ENCODE results near the gene MED9.
A peak's percentile ranks its signal among the peaks of the same experiment; 100 is the strongest.

The MED9 gene

DNA sequence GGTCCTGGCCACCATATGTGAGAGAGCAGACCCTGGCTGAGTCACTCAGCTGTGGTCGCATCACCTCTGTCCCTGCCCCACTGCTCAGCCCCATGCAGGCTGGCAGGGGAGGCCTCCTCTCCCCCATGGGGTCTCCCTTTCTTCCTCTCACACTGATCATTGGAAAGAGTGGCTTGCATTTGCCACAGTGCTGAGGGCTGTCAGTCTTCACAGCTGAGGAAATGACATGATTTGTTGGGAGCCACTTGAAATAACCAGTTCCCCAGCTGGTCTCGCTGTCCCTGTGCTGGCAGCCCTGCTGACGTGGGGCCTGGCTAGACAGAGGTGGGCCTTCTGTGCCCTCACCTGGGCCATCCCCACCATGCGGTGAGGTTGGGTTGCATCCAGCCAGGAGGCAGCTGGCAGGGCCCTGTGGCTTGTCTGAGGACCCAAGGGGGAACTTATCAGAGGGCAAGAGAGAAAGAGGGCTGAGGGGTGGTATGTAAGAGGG is 30.1 kb upstream of the MED9 start:
- ChIA-PET CTCF (interaction anchor here (0.6 to 1.6 kb wide), 3 partner anchors 11 to 264 kb away, joined by 3 to 5 read pairs (median 4); no protein-coding TSS in a partner anchor), POLR2A (interaction anchor here (0.9 to 2.4 kb wide), 4 partner anchors 11 to 49 kb away, joined by 3 to 12 read pairs (median 8); partner anchors contain the start of genes MED9 and RASD1)
- Histone ChIP-seq H3K27ac (ENCODE audit: extremely low read depth, low read depth, low read length) (peak overlapping the region; percentile 38; the same call in 1 of the 2 replicates), H3K4me1 (ENCODE audit: control insufficient read depth, insufficient read depth, low read length) (peaks cover 12% of the 10 kb centered on the region), H3K9me3 (ENCODE audit: control insufficient read depth, insufficient read depth, low read depth, low read length) (no peaks in the 10 kb centered on the region), H3K36me3 (ENCODE audit: control insufficient read depth in 2 of 2, insufficient read depth in 1 of 2, low read length in 2 of 2) (no peaks in the 10 kb centered on the region), H3K4me3 (ENCODE audit: low read depth, low read length) (no peak overlapping the region)
- peak; percentile 87 for TF ChIP-seq GLIS1 (tag by site-specific recombination; IDR thresholded peaks at IDR 0.05)
- no peak for TF ChIP-seq ZNF549 (tag by site-specific recombination; IDR thresholded peaks at IDR 0.05)
- TF ChIP-seq BCL11B (tag by site-specific recombination; IDR thresholded peaks at IDR 0.05; ENCODE audit: low read depth) = no peak
- peak; percentile 51 for TF ChIP-seq GLIS2 (tag by site-specific recombination; IDR thresholded peaks at IDR 0.05)
- TF ChIP-seq ZIC2 (tag by site-specific recombination; IDR thresholded peaks at IDR 0.05) = peak; percentile 96
- TF ChIP-seq ZNF701 (tag by site-specific recombination; IDR thresholded peaks at IDR 0.05) = 0 out of 2 replicates have a peak, but pooled peaks have one; percentile 73

DNA sequence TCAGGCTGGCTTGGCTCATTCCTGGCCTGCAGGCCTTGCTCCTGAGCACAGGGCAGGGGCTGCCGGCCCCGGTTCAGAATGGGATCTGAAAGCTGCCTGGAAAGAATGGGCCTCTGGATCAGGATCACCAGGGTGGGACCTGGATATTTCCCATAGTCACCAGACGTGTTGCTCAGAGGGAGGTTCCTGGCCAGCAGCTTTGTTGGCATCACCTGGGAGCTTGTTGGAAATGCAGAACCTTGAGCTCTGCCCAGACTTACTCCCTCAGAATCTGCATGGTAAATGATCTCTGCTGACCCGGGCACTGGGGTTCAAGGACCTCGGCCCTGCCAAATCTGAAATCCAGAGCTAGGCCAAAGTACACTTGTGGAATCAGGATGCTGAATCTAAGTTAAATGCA is 29.5 kb upstream of the MED9 start:
- POLR2A ChIA-PET = interaction anchor here (0.9 to 2.4 kb wide), 3 partner anchors 12 to 49 kb away, joined by 3 to 12 read pairs (median 11); partner anchors contain the start of genes MED9 and RASD1
- H3K36me3 ChIP-seq (ENCODE audit: control insufficient read depth in 2 of 2, insufficient read depth in 1 of 2, low read length in 2 of 2) = no peaks in the 10 kb centered on the region
- no peak for TF ChIP-seq ZNF23 (tag by site-specific recombination; IDR thresholded peaks at IDR 0.05; ENCODE audit: borderline replicate concordance)
- TF ChIP-seq ZNF19 (tag by site-specific recombination; IDR thresholded peaks at IDR 0.05; ENCODE audit: low read depth) = no peak
- TF ChIP-seq GLI4 (tag by site-specific recombination; IDR thresholded peaks at IDR 0.05) = no peak
- no peak for TF ChIP-seq ZNF175 (tag by site-specific recombination; IDR thresholded peaks at IDR 0.05)
- TF ChIP-seq, protein P1, sequence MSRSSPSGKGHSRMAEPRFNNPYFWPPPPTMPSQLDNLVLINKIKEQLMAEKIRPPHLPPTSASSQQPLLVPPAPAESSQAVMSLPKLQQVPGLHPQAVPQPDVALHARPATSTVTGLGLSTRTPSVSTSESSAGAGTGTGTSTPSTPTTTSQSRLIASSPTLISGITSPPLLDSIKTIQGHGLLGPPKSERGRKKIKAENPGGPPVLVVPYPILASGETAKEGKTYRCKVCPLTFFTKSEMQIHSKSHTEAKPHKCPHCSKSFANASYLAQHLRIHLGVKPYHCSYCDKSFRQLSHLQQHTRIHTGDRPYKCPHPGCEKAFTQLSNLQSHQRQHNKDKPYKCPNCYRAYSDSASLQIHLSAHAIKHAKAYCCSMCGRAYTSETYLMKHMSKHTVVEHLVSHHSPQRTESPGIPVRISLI (tag by site-specific recombination; IDR thresholded peaks at IDR 0.05) = no peak
- H3K4me1 ChIP-seq (ENCODE audit: control insufficient read depth, insufficient read depth, low read length) = peaks cover 12% of the 10 kb centered on the region
- H3K9me3 ChIP-seq (ENCODE audit: control insufficient read depth, insufficient read depth, low read depth, low read length) = no peaks in the 10 kb centered on the region
- no peak overlapping the region for H3K27ac ChIP-seq (ENCODE audit: extremely low read depth, low read depth, low read length)
- H3K4me3 ChIP-seq (ENCODE audit: low read depth, low read length) = no peak overlapping the region
- CTCF ChIA-PET = interaction anchor here (0.7 kb wide), 1 partner anchor 1133 kb away, joined by 4 read pairs; no protein-coding TSS in a partner anchor

DNA sequence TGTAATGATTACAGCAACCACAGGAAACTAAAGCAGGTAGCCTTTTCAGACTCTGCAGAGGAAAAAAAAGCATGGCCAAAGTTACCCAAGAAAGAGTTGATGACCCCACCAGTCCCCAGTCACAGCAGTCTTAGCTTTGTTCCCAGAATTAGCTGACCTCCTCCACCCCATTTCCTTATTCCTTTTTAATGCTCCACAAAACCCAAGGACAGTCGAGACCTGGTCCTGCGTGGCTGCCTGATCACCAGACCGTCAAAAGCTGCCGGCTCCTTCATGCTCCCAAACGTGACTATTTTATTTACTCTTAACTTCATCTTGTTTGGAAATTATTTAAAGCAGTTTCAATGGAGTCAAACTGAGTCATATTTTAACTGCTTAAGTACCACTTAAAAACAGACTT is 28.7 kb upstream of the MED9 start:
- Histone ChIP-seq H3K36me3 (ENCODE audit: control insufficient read depth in 2 of 2, insufficient read depth in 1 of 2, low read length in 2 of 2) (no peaks in the 10 kb centered on the region), H3K4me3 (ENCODE audit: low read depth, low read length) (no peak overlapping the region), H3K9me3 (ENCODE audit: control insufficient read depth, insufficient read depth, low read depth, low read length) (no peaks in the 10 kb centered on the region), H3K4me1 (ENCODE audit: control insufficient read depth, insufficient read depth, low read length) (peaks cover 12% of the 10 kb centered on the region), H3K27ac (ENCODE audit: extremely low read depth, low read depth, low read length) (no peak overlapping the region)
- ChIA-PET POLR2A (interaction anchor here (1.4 kb wide), 1 partner anchor 48 kb away, joined by 6 read pairs; the partner anchor contains the start of gene RASD1), CTCF (interaction anchor here (0.7 kb wide), 1 partner anchor 1134 kb away, joined by 4 read pairs; no protein-coding TSS in a partner anchor)
- TF ChIP-seq ZBTB1 (tag by site-specific recombination; IDR thresholded peaks at IDR 0.05) = no peak
- no peak for TF ChIP-seq ZNF133 (tag by site-specific recombination; IDR thresholded peaks at IDR 0.05)
- TF ChIP-seq, protein P2, sequence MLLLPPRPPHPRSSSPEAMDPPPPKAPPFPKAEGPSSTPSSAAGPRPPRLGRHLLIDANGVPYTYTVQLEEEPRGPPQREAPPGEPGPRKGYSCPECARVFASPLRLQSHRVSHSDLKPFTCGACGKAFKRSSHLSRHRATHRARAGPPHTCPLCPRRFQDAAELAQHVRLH (tag by site-specific recombination; IDR thresholded peaks at IDR 0.05) = no peak
- TF ChIP-seq, protein P3, sequence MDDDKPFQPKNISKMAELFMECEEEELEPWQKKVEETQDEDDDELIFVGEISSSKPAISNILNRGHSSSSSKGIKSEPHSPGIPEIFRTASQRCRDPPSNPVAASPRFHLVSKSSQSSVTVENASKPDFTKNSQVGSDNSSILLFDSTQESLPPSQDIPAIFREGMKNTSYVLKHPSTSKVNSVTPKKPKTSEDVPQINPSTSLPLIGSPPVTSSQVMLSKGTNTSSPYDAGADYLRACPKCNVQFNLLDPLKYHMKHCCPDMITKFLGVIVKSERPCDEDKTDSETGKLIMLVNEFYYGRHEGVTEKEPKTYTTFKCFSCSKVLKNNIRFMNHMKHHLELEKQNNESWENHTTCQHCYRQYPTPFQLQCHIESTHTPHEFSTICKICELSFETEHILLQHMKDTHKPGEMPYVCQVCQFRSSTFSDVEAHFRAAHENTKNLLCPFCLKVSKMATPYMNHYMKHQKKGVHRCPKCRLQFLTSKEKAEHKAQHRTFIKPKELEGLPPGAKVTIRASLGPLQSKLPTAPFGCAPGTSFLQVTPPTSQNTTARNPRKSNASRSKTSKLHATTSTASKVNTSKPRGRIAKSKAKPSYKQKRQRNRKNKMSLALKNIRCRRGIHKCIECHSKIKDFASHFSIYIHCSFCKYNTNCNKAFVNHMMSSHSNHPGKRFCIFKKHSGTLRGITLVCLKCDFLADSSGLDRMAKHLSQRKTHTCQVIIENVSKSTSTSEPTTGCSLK (tag by site-specific recombination; IDR thresholded peaks at IDR 0.05) = no peak
- TF ChIP-seq, protein P1 (tag by site-specific recombination; IDR thresholded peaks at IDR 0.05) = no peak
- no peak for TF ChIP-seq KLF16 (tag by site-specific recombination; IDR thresholded peaks at IDR 0.05)
- TF ChIP-seq IKZF3 (tag by site-specific recombination; IDR thresholded peaks at IDR 0.05) = no peak
- TF ChIP-seq ZNF629 (tag by site-specific recombination; IDR thresholded peaks at IDR 0.05) = no peak
- TF ChIP-seq TCF7L2 (IDR thresholded peaks at IDR 0.05; ENCODE audit: borderline replicate concordance, low read depth, low read length) = no peak
- TF ChIP-seq ZSCAN16 (tag by site-specific recombination; IDR thresholded peaks at IDR 0.05) = no peak
- TF ChIP-seq ZNF664 (tag by site-specific recombination; IDR thresholded peaks at IDR 0.05) = no peak
- no peak for TF ChIP-seq EGR2 (tag by site-specific recombination; IDR thresholded peaks at IDR 0.05; ENCODE audit: low read depth)
- no peak for TF ChIP-seq ZBTB7A (tag by site-specific recombination; IDR thresholded peaks at IDR 0.05; ENCODE audit: low read depth)
- TF ChIP-seq ZNF24 (tag by site-specific recombination; IDR thresholded peaks at IDR 0.05) = no peak
- TF ChIP-seq, protein P4, sequence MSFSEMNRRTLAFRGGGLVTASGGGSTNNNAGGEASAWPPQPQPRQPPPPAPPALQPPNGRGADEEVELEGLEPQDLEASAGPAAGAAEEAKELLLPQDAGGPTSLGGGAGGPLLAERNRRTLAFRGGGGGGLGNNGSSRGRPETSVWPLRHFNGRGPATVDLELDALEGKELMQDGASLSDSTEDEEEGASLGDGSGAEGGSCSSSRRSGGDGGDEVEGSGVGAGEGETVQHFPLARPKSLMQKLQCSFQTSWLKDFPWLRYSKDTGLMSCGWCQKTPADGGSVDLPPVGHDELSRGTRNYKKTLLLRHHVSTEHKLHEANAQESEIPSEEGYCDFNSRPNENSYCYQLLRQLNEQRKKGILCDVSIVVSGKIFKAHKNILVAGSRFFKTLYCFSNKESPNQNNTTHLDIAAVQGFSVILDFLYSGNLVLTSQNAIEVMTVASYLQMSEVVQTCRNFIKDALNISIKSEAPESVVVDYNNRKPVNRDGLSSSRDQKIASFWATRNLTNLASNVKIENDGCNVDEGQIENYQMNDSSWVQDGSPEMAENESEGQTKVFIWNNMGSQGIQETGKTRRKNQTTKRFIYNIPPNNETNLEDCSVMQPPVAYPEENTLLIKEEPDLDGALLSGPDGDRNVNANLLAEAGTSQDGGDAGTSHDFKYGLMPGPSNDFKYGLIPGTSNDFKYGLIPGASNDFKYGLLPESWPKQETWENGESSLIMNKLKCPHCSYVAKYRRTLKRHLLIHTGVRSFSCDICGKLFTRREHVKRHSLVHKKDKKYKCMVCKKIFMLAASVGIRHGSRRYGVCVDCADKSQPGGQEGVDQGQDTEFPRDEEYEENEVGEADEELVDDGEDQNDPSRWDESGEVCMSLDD (tag by site-specific recombination; IDR thresholded peaks at IDR 0.05) = no peak
